IMR-90 (cell line): ENCODE measurements around the gene IFT81. TPM values are rescaled to one million over a fixed set of nuclear protein-coding genes. Genes with fewer than 3 reads are reported as not detected.

Source experiments
- ATAC-seq: fragments of 200-7000 bp; cut with Tn5 transposase; 2 replicates; pipeline ENCODE4 v1.9.1; 2020; ENCODE audit warnings: low read depth, mild to moderate bottlenecking, moderate library complexity
- BruUV-seq: library from RNA; stranded (reverse); fragments of 400-500 nt; replicated peaks from 2 replicates; lab custom pipeline; 2021; lab: Mats Ljungman, UMichigan
- CTCF ChIA-PET: fragments of 300-600 bp; formaldehyde crosslinking; extraction: SDS; loops from one replicate; lab custom pipeline; 2021; ENCODE audit warnings: antibody characterized with exemption; lab: Yijun Ruan, JAX
- POLR2A ChIA-PET: fragments of 300-600 bp; sonication (Branson Sonifier 250); formaldehyde crosslinking; loops from one replicate; lab custom pipeline; 2022; ENCODE audit warnings: antibody characterized with exemption; ENCODE audit not compliant: unreplicated experiment; lab: Charles Lee
- DNase-seq: peaks from one replicate; pipeline ENCODE4 v3.0.0; 2013
- H2AFZ ChIP-seq: replicated peaks from 2 replicates; pipeline ENCODE3; 2013; ENCODE audit warnings: low read length, mild to moderate bottlenecking; ENCODE audit not compliant: poor library complexity
- H2AK5ac ChIP-seq: 2 replicates; pipeline ENCODE4 v1.6.1; 2013; ENCODE audit warnings: low read depth, low read length, inconsistent platforms
- H2AK9ac ChIP-seq: replicated peaks from 2 replicates; pipeline ENCODE3; 2013; ENCODE audit warnings: mild to moderate bottlenecking, low read depth, low read length, moderate library complexity; ENCODE audit not compliant: poor library complexity
- H2BK120ac ChIP-seq: 2 replicates; pipeline ENCODE4 v1.6.1; 2013; ENCODE audit warnings: low read depth, low read length, inconsistent platforms
- H2BK15ac ChIP-seq: 3 replicates; pipeline ENCODE4 v1.6.1; 2013; ENCODE audit warnings: low read depth, low read length, inconsistent platforms
- H2BK20ac ChIP-seq: 2 replicates; pipeline ENCODE4 v1.6.1; 2013; ENCODE audit warnings: low read depth, mild to moderate bottlenecking, inconsistent platforms, low read length, moderate library complexity
- H2BK5ac ChIP-seq: 2 replicates; pipeline ENCODE4 v1.6.1; 2013; ENCODE audit warnings: mild to moderate bottlenecking, low read depth, low read length, inconsistent platforms; ENCODE audit not compliant: poor library complexity, severe bottlenecking
- H3K14ac ChIP-seq: replicated peaks from 2 replicates; pipeline ENCODE4 v1.6.1; 2013; ENCODE audit warnings: low read depth, low read length, inconsistent platforms
- H3K18ac ChIP-seq: 2 replicates; pipeline ENCODE4 v1.6.1; 2013; ENCODE audit warnings: low read depth, low read length, control low read depth
- H3K23ac ChIP-seq: 2 replicates; pipeline ENCODE4 v1.6.1; 2013; ENCODE audit warnings: low read depth, low read length, inconsistent platforms
- H3K27ac ChIP-seq: 2 replicates; pipeline ENCODE4 v1.5.1; 2013; ENCODE audit warnings: mild to moderate bottlenecking, control low read depth, low read length; ENCODE audit not compliant: insufficient read depth
- H3K27me3 ChIP-seq: 2 replicates; pipeline ENCODE4 v1.6.1; 2013; ENCODE audit warnings: low read length; ENCODE audit not compliant: control insufficient read depth, insufficient read depth
- H3K36me3 ChIP-seq: 2 replicates; pipeline ENCODE4 v1.6.1; 2013; ENCODE audit warnings: low read length, mixed read lengths; ENCODE audit not compliant: control insufficient read depth, insufficient read depth
- H3K4ac ChIP-seq: 2 replicates; pipeline ENCODE4 v1.6.1; 2013; ENCODE audit warnings: low read depth, low read length, inconsistent platforms
- H3K4me1 ChIP-seq: 2 replicates; pipeline ENCODE4 v1.6.1; 2013; ENCODE audit warnings: low read length, mixed read lengths; ENCODE audit not compliant: control insufficient read depth, insufficient read depth
- H3K4me2 ChIP-seq: 2 replicates; pipeline ENCODE4 v1.6.1; 2013; ENCODE audit warnings: low read depth, mild to moderate bottlenecking, control low read depth, low read length, moderate library complexity
- H3K4me3 ChIP-seq: 2 replicates; pipeline ENCODE4 v1.5.1; 2013; ENCODE audit warnings: low read depth, mild to moderate bottlenecking, control low read depth, low read length, moderate library complexity; ENCODE audit not compliant: insufficient read depth
- H3K56ac ChIP-seq: 2 replicates; pipeline ENCODE4 v1.6.1; 2013; ENCODE audit warnings: low read length, inconsistent platforms; ENCODE audit not compliant: insufficient read depth; ENCODE audit errors: extremely low read depth
- H3K79me1 ChIP-seq, 2 experiments: 2 replicates each; pipeline ENCODE4 v1.6.1; 2013; ENCODE audit warnings: low read length in 2 of 2, inconsistent platforms in 1 of 2, low read depth in 1 of 2
- H3K9ac ChIP-seq: 2 replicates; pipeline ENCODE4 v1.6.1; 2013; ENCODE audit warnings: low read depth, low read length, control low read depth
- H3K9me1 ChIP-seq: 2 replicates; pipeline ENCODE4 v1.6.1; 2013; ENCODE audit warnings: low read length, inconsistent platforms; ENCODE audit not compliant: insufficient read depth
- H3K9me3 ChIP-seq: 2 replicates; pipeline ENCODE4 v1.6.1; 2013; ENCODE audit warnings: low read length; ENCODE audit not compliant: control insufficient read depth, insufficient read depth
- H4K20me1 ChIP-seq: 2 replicates; pipeline ENCODE4 v1.6.1; 2013; ENCODE audit warnings: low read length, inconsistent platforms; ENCODE audit not compliant: insufficient read depth
- H4K5ac ChIP-seq: 2 replicates; pipeline ENCODE4 v1.6.1; 2013; ENCODE audit warnings: mild to moderate bottlenecking, low read depth, low read length, control low read depth
- H4K8ac ChIP-seq, 2 experiments: 2 replicates each; pipeline ENCODE4 v1.6.1; 2013; ENCODE audit warnings: low read depth in 2 of 2, low read length in 2 of 2, control low read depth in 1 of 2, inconsistent platforms in 1 of 2
- H4K91ac ChIP-seq: 2 replicates; pipeline ENCODE4 v1.6.1; 2013; ENCODE audit warnings: low read depth, low read length, inconsistent platforms; ENCODE audit not compliant: insufficient read depth
- POLR2A ChIP-seq: IDR thresholded peaks from 2 replicates; pipeline ENCODE4 v1.6.1; 2012; ENCODE audit warnings: mild to moderate bottlenecking, low read depth, low read length
- RFX5 ChIP-seq: IDR thresholded peaks from 2 replicates; pipeline ENCODE4 v1.8.0; 2012; ENCODE audit warnings: low read depth, mild to moderate bottlenecking, low read length, moderate library complexity
- WGBS, 2 experiments: methylation state at CpG; one replicate each; pipeline versions ENCODE4 v1.1.5 to v1.1.7; 2013; ENCODE audit warnings: missing lambda C conversion rate in 2 of 2; ENCODE audit not compliant: insufficient read length in 1 of 2; ENCODE audit errors: extremely low coverage in 2 of 2; 5-methylcytosine and 5-hydroxymethylcytosine counted together
- dilution Hi-C: fragments of 300-500 bp; cut with HindIII; formaldehyde crosslinking; loops from one replicate; pipeline ENCODE4 v1.14.3; 2018; ENCODE audit warnings: low sequenced_read_pairs; ENCODE audit not compliant: unreplicated experiment
- in situ Hi-C: fragments of 300-500 bp; cut with MboI; formaldehyde crosslinking; loops from 3 replicates; pipeline ENCODE4 v1.14.3; 2019; ENCODE audit warnings: low sequenced_read_pairs, inconsistent platforms, mixed read lengths
- intact Hi-C: fragments of 100-400 bp; cut with micrococcal nuclease; formaldehyde crosslinking; loops from 2 replicates; pipeline ENCODE4 v1.10.0; 2022
- polyA plus RNA-seq, 3 experiments: library from polyadenylated mRNA; depleted of rRNA; stranded (reverse); fragments of >200 nt; gene quantifications; 2 replicates each; pipeline ENCODE4 v1.2.3, GENCODE V29; 2012; ENCODE audit warnings: low replicate concordance in 1 of 3
- total RNA-seq: library from RNA; depleted of rRNA; stranded (reverse); fragments of >200 nt; gene quantifications from 2 replicates; pipeline ENCODE4 v1.2.3, GENCODE V29; 2012
- TF ChIP-seq, protein P1 (sequence below): conservative IDR thresholded peaks from 2 replicates; pipeline ENCODE4 v1.5.1; 2012; ENCODE audit warnings: mild to moderate bottlenecking, low read depth, low read length, improper control_type of control experiment

The IFT81 gene
- total and polyA plus RNA-seq, 2 of the 4 experiments (the other 2 are of a cell fraction): 6.1 to 8.1 TPM

DNA sequence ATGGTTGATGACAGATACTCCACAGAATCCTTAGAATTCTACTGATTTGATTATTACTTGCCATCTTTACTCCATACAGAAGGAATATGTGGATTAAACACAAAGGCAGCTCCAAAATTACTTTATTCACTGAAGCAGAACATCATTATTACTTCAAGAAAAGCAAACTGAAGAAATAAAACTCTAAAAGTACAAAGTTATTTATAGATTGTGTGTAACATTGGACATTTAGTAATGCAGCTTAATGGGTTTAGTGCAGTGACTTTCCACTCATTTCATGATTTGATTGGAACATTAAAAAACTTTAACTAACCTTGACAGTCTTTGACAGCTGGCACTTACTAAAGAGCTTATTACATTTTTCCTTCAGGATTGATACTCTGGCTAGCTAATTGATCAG lies 97.9 kb downstream of the IFT81 start (continued):
- TF ChIP-seq, protein P1, sequence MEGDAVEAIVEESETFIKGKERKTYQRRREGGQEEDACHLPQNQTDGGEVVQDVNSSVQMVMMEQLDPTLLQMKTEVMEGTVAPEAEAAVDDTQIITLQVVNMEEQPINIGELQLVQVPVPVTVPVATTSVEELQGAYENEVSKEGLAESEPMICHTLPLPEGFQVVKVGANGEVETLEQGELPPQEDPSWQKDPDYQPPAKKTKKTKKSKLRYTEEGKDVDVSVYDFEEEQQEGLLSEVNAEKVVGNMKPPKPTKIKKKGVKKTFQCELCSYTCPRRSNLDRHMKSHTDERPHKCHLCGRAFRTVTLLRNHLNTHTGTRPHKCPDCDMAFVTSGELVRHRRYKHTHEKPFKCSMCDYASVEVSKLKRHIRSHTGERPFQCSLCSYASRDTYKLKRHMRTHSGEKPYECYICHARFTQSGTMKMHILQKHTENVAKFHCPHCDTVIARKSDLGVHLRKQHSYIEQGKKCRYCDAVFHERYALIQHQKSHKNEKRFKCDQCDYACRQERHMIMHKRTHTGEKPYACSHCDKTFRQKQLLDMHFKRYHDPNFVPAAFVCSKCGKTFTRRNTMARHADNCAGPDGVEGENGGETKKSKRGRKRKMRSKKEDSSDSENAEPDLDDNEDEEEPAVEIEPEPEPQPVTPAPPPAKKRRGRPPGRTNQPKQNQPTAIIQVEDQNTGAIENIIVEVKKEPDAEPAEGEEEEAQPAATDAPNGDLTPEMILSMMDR: no peak
- no peak for TF ChIP-seq POLR2A

DNA sequence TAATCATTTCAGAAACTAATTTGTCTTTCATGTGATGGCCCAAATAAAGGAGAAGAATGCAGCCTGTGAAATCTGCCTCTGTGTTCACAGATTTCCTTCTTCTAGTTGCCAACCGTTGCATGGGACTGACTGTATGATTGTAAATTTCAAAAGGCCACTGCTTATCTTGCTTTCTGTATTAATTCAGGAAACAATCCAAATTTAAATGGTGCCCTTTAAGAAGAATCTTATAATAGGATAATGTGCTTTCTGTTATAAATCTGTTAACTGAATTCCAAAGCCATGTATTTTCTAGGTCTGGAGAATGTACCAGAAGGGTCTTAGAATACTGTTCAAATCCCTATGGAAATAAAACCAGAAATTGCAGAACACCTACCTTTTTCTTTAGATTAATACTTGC lies 98.3 kb downstream of the IFT81 start:
- Histone ChIP-seq H3K23ac (no peak overlapping the region), H2AK5ac (no peak overlapping the region), H3K4ac (no peak overlapping the region; the same call in 1 of the 2 replicates), H2BK20ac (no peak overlapping the region), H3K9ac (no peak overlapping the region), H3K4me3 (no peak overlapping the region), H2BK5ac (no peak overlapping the region), H2AFZ (no peak overlapping the region), H3K36me3 (no peaks in the 10 kb centered on the region), H3K4me1 (peaks cover 7% of the 10 kb centered on the region; the same call in 1 of the 2 replicates), H2BK120ac (no peak overlapping the region), H3K9me3 (no peaks in the 10 kb centered on the region), H3K79me1 (peaks cover 0 to 4% of the 10 kb centered on the region in 2 experiments; a peak in 1 of 4 replicates), H3K27ac (no peak overlapping the region), H4K8ac (no peak overlapping the region), H3K27me3 (no peaks in the 10 kb centered on the region), H3K9me1 (peaks cover 5% of the 10 kb centered on the region), H3K18ac (no peak overlapping the region), H3K56ac (no peak overlapping the region), H3K4me2 (no peak overlapping the region), H4K5ac (no peak overlapping the region), H4K91ac (no peak overlapping the region), H4K20me1 (0 out of 2 replicates have a peak, but pooled peaks cover 3% of the 10 kb centered on the region), H3K14ac (no peak overlapping the region), H2BK15ac (no peak overlapping the region), H2AK9ac (no peak overlapping the region)
- dilution Hi-C loops: no loop called here
- WGBS, 2 experiments: 80% methylated on average over 1 of the region's 1 CpG; no CpG with 5 or more reads in 1 of the 2 experiments
- no TSS peak for BruUV-seq
- in situ Hi-C loops: no loop called here
- ChIA-PET CTCF (no interaction called here), POLR2A (no interaction called here)
- no peak for DNase-seq
- no peak for TF ChIP-seq RFX5
- intact Hi-C loops: loop anchor here (5.0 kb wide), 1 partner anchor 90 kb away; no protein-coding TSS in a partner anchor
- ATAC-seq: no peak
